ENCODE measurements around the gene IL1RN.

Gene IL1RN

DNA sequence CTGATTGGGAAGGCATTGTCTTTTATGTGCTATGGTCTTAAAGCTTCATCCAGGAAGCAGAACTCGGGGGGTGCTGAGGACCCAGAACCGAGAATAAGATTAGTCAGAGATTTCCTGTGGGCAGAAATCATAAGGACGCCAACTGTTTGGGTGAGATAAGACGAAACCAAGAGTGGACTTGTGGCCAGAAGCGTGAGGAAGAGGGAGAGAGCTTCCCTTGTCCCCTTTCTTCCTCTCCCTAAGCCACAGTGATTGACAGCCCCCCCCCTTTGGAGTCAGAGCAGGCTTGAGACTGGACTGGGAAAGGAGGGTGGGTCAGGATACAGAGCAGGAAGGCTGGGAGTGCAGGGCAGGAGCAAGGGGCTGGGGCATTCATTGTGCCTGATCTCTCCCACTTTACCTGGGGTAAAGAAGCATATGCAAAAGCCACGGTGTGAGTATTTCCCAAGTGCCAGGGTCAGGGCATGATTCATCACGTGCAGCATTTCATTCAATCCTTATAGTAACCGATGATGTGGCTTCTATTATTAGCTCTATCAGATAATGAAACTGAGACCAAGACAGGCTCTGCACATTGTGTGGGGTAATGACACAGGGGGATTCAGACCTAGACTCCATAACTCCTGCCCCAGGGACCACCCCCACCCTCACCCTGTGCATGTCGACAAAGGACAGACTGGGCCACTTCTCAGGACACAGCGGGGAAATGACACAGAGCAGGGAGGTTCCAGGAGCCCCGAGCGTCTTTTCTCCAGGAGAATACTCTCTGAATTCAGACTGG, 3.0 kb upstream of the IL1RN start:
- TF ChIP-seq, protein P1, sequence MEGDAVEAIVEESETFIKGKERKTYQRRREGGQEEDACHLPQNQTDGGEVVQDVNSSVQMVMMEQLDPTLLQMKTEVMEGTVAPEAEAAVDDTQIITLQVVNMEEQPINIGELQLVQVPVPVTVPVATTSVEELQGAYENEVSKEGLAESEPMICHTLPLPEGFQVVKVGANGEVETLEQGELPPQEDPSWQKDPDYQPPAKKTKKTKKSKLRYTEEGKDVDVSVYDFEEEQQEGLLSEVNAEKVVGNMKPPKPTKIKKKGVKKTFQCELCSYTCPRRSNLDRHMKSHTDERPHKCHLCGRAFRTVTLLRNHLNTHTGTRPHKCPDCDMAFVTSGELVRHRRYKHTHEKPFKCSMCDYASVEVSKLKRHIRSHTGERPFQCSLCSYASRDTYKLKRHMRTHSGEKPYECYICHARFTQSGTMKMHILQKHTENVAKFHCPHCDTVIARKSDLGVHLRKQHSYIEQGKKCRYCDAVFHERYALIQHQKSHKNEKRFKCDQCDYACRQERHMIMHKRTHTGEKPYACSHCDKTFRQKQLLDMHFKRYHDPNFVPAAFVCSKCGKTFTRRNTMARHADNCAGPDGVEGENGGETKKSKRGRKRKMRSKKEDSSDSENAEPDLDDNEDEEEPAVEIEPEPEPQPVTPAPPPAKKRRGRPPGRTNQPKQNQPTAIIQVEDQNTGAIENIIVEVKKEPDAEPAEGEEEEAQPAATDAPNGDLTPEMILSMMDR (IDR thresholded peaks at IDR 0.05; ENCODE audit: insufficient read depth, low read length, poor library complexity, severe bottlenecking) = no peak
- DNase-seq (ENCODE audit: extremely low read depth, insufficient read length) = peak; percentile 41
- Histone ChIP-seq H3K4me3 (replicated peaks; ENCODE audit: low read depth, low read length) (no peak overlapping the region), H3K36me3 (ENCODE audit: control insufficient read depth, insufficient read depth, low read length) (no peaks in the 10 kb centered on the region), H3K27me3 (replicated peaks; ENCODE audit: control insufficient read depth, insufficient read depth, low read length) (no peaks in the 10 kb centered on the region)

DNA sequence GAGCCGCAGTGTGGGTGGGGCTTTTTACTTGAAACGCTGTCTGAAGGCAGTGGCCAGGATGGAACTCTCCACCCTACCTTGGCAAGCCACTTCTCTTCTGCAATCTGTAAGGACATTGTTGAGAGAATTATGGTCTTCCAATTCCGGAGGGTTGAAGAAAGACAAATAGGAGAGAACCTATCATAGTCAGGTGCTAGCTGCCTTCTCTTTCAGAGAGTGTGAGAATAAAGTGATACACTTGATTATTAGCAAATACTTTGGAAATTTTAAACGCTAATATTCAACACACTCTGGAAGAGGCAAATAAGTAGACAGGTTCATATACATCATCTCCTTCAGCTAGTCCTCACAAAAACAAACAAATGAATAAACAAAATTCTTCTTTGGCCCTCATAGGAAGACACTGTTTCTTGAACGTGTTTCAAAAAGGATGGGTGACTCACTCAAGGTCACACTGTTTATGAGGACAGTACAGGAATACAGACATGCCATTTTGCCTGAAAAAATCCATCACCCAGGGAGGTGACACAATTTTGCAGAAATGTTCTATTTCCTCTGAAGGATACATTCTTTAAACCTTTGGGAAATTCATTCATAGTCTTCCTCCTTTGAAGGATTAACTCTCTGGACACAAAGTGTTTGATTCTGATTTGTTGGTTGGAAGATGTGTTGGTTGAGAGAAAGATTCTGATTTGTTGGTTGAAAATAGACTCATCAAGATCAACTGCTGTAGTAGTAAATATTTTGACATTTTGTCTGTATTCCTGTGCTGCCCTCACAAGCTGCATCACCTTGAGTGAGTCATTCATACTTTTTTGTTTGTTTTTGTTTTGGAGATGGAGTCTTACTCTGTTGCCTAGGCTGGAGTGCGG, 2.2 kb upstream of the IL1RN start:
- TF ChIP-seq, protein P1 (IDR thresholded peaks at IDR 0.05; ENCODE audit: insufficient read depth, low read length, poor library complexity, severe bottlenecking) = no peak
- Histone ChIP-seq H3K36me3 (ENCODE audit: control insufficient read depth, insufficient read depth, low read length) (no peaks in the 10 kb centered on the region), H3K4me3 (replicated peaks; ENCODE audit: low read depth, low read length) (no peak overlapping the region), H3K27me3 (replicated peaks; ENCODE audit: control insufficient read depth, insufficient read depth, low read length) (no peaks in the 10 kb centered on the region)
- DNase-seq (ENCODE audit: extremely low read depth, insufficient read length) = no peak

DNA sequence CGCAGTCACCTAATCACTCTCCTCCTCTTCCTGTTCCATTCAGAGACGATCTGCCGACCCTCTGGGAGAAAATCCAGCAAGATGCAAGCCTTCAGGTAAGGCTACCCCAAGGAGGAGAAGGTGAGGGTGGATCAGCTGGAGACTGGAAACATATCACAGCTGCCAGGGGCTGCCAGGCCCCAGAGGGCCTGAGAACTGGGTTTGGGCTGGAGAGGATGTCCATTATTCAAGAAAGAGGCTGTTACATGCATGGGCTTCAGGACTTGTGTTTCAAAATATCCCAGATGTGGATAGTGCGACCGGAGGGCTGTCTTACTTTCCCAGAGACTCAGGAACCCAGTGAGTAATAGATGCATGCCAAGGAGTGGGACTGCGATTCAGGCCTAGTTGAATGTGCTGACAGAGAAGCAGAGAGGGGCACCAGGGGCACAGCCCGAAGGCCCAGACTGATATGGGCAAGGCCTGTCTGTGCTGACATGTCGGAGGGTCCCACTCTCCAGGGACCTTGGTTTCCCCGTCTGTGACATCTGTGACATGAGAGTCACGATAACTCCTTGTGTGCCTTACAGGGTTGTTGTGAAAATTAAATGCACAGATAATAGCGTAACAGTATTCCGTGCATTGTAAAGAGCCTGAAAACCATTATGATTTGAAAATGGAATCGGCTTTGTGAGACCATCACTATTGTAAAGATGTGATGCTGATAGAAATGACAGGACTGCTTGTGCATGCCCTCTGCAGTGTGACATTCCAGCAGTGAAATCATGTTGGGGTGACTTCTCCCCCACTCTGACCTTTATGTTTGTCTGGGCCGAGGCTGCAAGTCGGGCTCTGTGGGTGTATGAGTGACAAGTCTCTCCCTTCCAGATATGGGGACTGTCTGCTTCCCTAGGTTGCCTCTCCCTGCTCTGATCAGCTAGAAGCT, 510 bp downstream of the IL1RN start:
- H3K4me3 ChIP-seq (replicated peaks; ENCODE audit: low read depth, low read length) = no peak overlapping the region
- DNase-seq (ENCODE audit: extremely low read depth, insufficient read length) = no peak

DNA sequence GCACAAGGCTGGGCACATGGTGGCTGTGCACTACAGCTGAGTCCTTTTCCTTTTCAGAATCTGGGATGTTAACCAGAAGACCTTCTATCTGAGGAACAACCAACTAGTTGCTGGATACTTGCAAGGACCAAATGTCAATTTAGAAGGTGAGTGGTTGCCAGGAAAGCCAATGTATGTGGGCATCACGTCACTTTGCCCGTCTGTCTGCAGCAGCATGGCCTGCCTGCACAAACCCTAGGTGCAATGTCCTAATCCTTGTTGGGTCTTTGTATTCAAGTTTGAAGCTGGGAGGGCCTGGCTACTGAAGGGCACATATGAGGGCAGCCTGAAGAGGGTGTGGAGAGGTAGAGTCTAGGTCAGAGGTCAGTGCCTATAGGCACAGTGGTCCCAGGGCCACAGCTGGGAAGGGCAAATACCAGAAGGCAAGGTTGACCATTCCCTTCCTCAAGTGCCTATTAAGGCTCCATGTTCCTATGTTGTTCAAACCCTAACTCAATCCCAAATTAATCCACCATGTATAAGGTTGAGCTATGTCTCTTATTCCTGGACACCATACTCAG, 2.2 kb downstream of the IL1RN start:
- Histone ChIP-seq H3K36me3 (ENCODE audit: control insufficient read depth, insufficient read depth, low read length) (no peaks in the 10 kb centered on the region), H3K4me3 (replicated peaks; ENCODE audit: low read depth, low read length) (no peak overlapping the region), H3K27me3 (replicated peaks; ENCODE audit: control insufficient read depth, insufficient read depth, low read length) (no peaks in the 10 kb centered on the region)
- no peak for DNase-seq (ENCODE audit: extremely low read depth, insufficient read length)
- TF ChIP-seq, protein P1 (IDR thresholded peaks at IDR 0.05; ENCODE audit: insufficient read depth, low read length, poor library complexity, severe bottlenecking) = no peak

More for the DNA sequence above, 510 bp downstream of the IL1RN start:
- no peaks in the 10 kb centered on the region for H3K27me3 ChIP-seq (replicated peaks; ENCODE audit: control insufficient read depth, insufficient read depth, low read length)
- TF ChIP-seq, protein P1 (IDR thresholded peaks at IDR 0.05; ENCODE audit: insufficient read depth, low read length, poor library complexity, severe bottlenecking) = no peak
- H3K36me3 ChIP-seq (ENCODE audit: control insufficient read depth, insufficient read depth, low read length) = no peaks in the 10 kb centered on the region

Measured in GM06990 (cell line).